Right lobe of liver (tissue), 4 donors: ENCODE data around the gene SLC37A4.

ENCODE experiments used
- POLR2A ChIP-seq: fragments of 450-650 bp; IDR thresholded peaks from one replicate; pipeline ENCODE4 v1.6.1; 2017; ENCODE audit warnings: antibody characterized with exemption, mild to moderate bottlenecking
- TF ChIP-seq, protein P1 (sequence below), 4 donors: fragments of 200-600 bp in 3 of 4; fragments of 450-650 bp in 1 of 4; IDR thresholded peaks; one replicate each; pipeline versions ENCODE4 v1.5.1 to v1.8.0; 2016 to 2022; ENCODE audit warnings: antibody characterized with exemption in 4 of 4, mild to moderate bottlenecking in 2 of 4
- donor health status: DM: no; HTN: no; CAD: no.
- donor health status: DM: no; HTN: no; CAD: no.
- donor health status: DM: no; HTN: yes; CAD: no.

DNA sequence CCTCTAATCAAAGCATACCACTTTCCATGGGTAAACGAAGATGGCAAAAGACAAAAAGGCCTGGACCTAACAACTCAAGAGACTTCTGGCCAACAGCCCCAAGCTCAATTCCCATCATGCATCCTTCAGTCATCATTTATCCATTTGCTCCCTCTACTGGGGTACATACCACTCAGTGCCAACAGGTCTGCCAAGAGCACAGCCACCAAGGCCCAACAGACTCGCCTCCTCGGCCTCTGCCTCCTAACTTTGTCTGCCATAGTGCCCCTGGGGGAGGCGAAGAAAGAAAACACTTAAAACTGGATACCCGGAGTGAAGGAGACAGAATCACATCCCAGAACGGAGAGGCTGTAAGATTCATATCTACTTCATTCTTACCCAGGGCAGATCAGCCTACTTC is 25.2 kb upstream of the SLC37A4 start:
- no peak for TF ChIP-seq POLR2A
- TF ChIP-seq, protein P1, sequence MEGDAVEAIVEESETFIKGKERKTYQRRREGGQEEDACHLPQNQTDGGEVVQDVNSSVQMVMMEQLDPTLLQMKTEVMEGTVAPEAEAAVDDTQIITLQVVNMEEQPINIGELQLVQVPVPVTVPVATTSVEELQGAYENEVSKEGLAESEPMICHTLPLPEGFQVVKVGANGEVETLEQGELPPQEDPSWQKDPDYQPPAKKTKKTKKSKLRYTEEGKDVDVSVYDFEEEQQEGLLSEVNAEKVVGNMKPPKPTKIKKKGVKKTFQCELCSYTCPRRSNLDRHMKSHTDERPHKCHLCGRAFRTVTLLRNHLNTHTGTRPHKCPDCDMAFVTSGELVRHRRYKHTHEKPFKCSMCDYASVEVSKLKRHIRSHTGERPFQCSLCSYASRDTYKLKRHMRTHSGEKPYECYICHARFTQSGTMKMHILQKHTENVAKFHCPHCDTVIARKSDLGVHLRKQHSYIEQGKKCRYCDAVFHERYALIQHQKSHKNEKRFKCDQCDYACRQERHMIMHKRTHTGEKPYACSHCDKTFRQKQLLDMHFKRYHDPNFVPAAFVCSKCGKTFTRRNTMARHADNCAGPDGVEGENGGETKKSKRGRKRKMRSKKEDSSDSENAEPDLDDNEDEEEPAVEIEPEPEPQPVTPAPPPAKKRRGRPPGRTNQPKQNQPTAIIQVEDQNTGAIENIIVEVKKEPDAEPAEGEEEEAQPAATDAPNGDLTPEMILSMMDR (IDR thresholded peaks at IDR 0.05), result no peak
